LNCaP clone FGC (cell line): Measurements from ENCODE around the gene PAEP.

Experiments
- DNase-seq: peaks from one replicate; pipeline ENCODE4 v3.0.0-alpha.2; 2011; ENCODE audit warnings: low read depth
- H3K4me3 ChIP-seq: 2 replicates; pipeline ENCODE4 v1.5.1; 2011; ENCODE audit warnings: mild to moderate bottlenecking, low read depth, low read length, control low read depth
- CTCF ChIP-seq: IDR thresholded peaks from 2 replicates; pipeline ENCODE4 v1.5.1; 2012; ENCODE audit warnings: mild to moderate bottlenecking; ENCODE audit not compliant: control insufficient read depth, insufficient read depth; ENCODE audit errors: extremely low read depth

PAEP gene

GRCh38 chr9:135609366-135609955, 47.9 kb downstream of the PAEP start:
- DNase-seq, result no peak
- no peak overlapping the region for H3K4me3 ChIP-seq
- no peak for TF ChIP-seq CTCF

- TF ChIP-seq CTCF, result no peak
- no peak for DNase-seq
- no peak overlapping the region for H3K4me3 ChIP-seq
Observed at GRCh38 chr9:135610290-135611141, 49.0 kb downstream of the PAEP start.

GRCh38 chr9:135611142-135611874, 49.8 kb downstream of the PAEP start:
- DNase-seq, result no peak
- H3K4me3 ChIP-seq, result no peak overlapping the region
- no peak for TF ChIP-seq CTCF

GRCh38 chr9:135611875-135612209, 50.3 kb downstream of the PAEP start:
- TF ChIP-seq CTCF, result no peak
- H3K4me3 ChIP-seq, result no peak overlapping the region
- no peak for DNase-seq

GRCh38 chr9:135612437-135612836, 50.9 kb downstream of the PAEP start:
- no peak overlapping the region for H3K4me3 ChIP-seq
- TF ChIP-seq CTCF, result no peak
- no peak for DNase-seq

GRCh38 chr9:135612981-135613910, 51.7 kb downstream of the PAEP start:
- no peak overlapping the region for H3K4me3 ChIP-seq
- DNase-seq, result no peak
- TF ChIP-seq CTCF, result no peak
